H9 (cell line): ENCODE data around the gene CD19. TPM values are rescaled to one million over a fixed set of nuclear protein-coding genes. Genes with fewer than 3 reads are reported as not detected.

ENCODE experiments used
- DNase-seq: peaks from one replicate; pipeline ENCODE4 v3.0.0-alpha.2; 2017
- H2AFZ ChIP-seq: one replicate; pipeline ENCODE4 v1.6.1; 2013; ENCODE audit warnings: mild to moderate bottlenecking, low read length, control low read depth, moderate library complexity
- H2AK5ac ChIP-seq: 2 replicates; pipeline ENCODE4 v1.6.1; 2013; ENCODE audit warnings: low read length, control low read depth, mixed read lengths; ENCODE audit not compliant: insufficient read length
- H2BK120ac ChIP-seq: one replicate; pipeline ENCODE4 v1.6.1; 2013; ENCODE audit warnings: low read depth, mild to moderate bottlenecking, low read length, control low read depth, inconsistent platforms; ENCODE audit not compliant: poor library complexity, severe bottlenecking
- H2BK12ac ChIP-seq: 2 replicates; pipeline ENCODE4 v1.6.1; 2013; ENCODE audit warnings: low read length, control low read depth, mixed read lengths, low read depth; ENCODE audit not compliant: insufficient read length
- H2BK15ac ChIP-seq: 2 replicates; pipeline ENCODE4 v1.6.1; 2013; ENCODE audit warnings: low read depth, low read length, control low read depth
- H2BK20ac ChIP-seq: one replicate; pipeline ENCODE4 v1.6.1; 2013; ENCODE audit warnings: low read depth, mild to moderate bottlenecking, low read length, control low read depth, inconsistent platforms; ENCODE audit not compliant: poor library complexity, severe bottlenecking
- H2BK5ac ChIP-seq: 2 replicates; pipeline ENCODE4 v1.6.1; 2013; ENCODE audit warnings: low read length, control low read depth, mixed read lengths; ENCODE audit not compliant: insufficient read length
- H3K14ac ChIP-seq: 2 replicates; pipeline ENCODE4 v1.6.1; 2013; ENCODE audit warnings: low read length, control low read depth; ENCODE audit not compliant: insufficient read depth
- H3K18ac ChIP-seq: 2 replicates; pipeline ENCODE4 v1.6.1; 2013; ENCODE audit warnings: low read depth, mild to moderate bottlenecking, mixed read lengths, low read length, control low read depth; ENCODE audit not compliant: insufficient read length
- H3K23ac ChIP-seq: 2 replicates; pipeline ENCODE4 v1.6.1; 2013; ENCODE audit warnings: low read length, control low read depth, mixed read lengths, low read depth; ENCODE audit not compliant: insufficient read length
- H3K23me2 ChIP-seq: 2 replicates; pipeline ENCODE4 v1.6.1; 2013; ENCODE audit warnings: low read depth, mild to moderate bottlenecking, mixed read lengths, low read length, control low read depth; ENCODE audit not compliant: insufficient read length, poor library complexity, severe bottlenecking
- H3K27ac ChIP-seq: 2 replicates; pipeline ENCODE4 v1.5.1; 2013; ENCODE audit warnings: low read length, control low read depth, mixed read lengths, low read depth; ENCODE audit not compliant: insufficient read length
- H3K27me3 ChIP-seq: 2 replicates; pipeline ENCODE4 v1.6.1; 2013; ENCODE audit warnings: low read length, control low read depth, inconsistent platforms; ENCODE audit not compliant: insufficient read depth
- H3K4ac ChIP-seq: 2 replicates; pipeline ENCODE4 v1.6.1; 2013; ENCODE audit warnings: low read depth, mild to moderate bottlenecking, control low read depth, inconsistent platforms, low read length, moderate library complexity
- H3K4me1 ChIP-seq: 2 replicates; pipeline ENCODE4 v1.6.1; 2013; ENCODE audit warnings: low read length, control low read depth, inconsistent platforms; ENCODE audit not compliant: insufficient read depth
- H3K4me2 ChIP-seq: 2 replicates; pipeline ENCODE4 v1.6.1; 2013; ENCODE audit warnings: low read length, control low read depth, mixed read lengths; ENCODE audit not compliant: insufficient read length, insufficient read depth
- H3K56ac ChIP-seq: 2 replicates; pipeline ENCODE4 v1.6.1; 2013; ENCODE audit warnings: low read depth, mild to moderate bottlenecking, mixed read lengths, low read length, control low read depth; ENCODE audit not compliant: insufficient read length
- H3K79me1 ChIP-seq: 2 replicates; pipeline ENCODE4 v1.6.1; 2013; ENCODE audit warnings: low read depth, mild to moderate bottlenecking, moderate library complexity, low read length, control low read depth, inconsistent platforms; ENCODE audit not compliant: insufficient read depth, poor library complexity, severe bottlenecking
- H3K79me2 ChIP-seq: 2 replicates; pipeline ENCODE4 v1.6.1; 2013; ENCODE audit warnings: low read length, control low read depth, inconsistent platforms; ENCODE audit not compliant: insufficient read depth
- H3K9ac ChIP-seq: 2 replicates; pipeline ENCODE4 v1.6.1; 2013; ENCODE audit warnings: low read length, control low read depth, mixed read lengths; ENCODE audit not compliant: insufficient read length; ENCODE audit errors: extremely low read depth
- H3K9me3 ChIP-seq: one replicate; pipeline ENCODE4 v1.6.1; 2013; ENCODE audit warnings: low read depth, low read length, inconsistent platforms; ENCODE audit not compliant: control insufficient read depth
- H3T11ph ChIP-seq: one replicate; pipeline ENCODE4 v1.6.1; 2013; ENCODE audit warnings: mild to moderate bottlenecking, low read length, control low read depth, inconsistent platforms
- H4K20me1 ChIP-seq: one replicate; pipeline ENCODE4 v1.6.1; 2013; ENCODE audit not compliant: control insufficient read depth, insufficient read length, insufficient read depth
- H4K5ac ChIP-seq: 2 replicates; pipeline ENCODE4 v1.6.1; 2013; ENCODE audit warnings: low read depth, mild to moderate bottlenecking, mixed read lengths, low read length, control low read depth; ENCODE audit not compliant: insufficient read length
- H4K8ac ChIP-seq: replicated peaks from 2 replicates; pipeline ENCODE4 v1.6.1; 2013; ENCODE audit warnings: low read length, control low read depth, mixed read lengths, low read depth; ENCODE audit not compliant: insufficient read length
- H4K91ac ChIP-seq: 2 replicates; pipeline ENCODE4 v1.6.1; 2013; ENCODE audit warnings: low read depth, mild to moderate bottlenecking, moderate library complexity, mixed read lengths, low read length, control low read depth; ENCODE audit not compliant: insufficient read length
- H3K27ac Mint-ChIP-seq, 3 experiments: 2 replicates in 2 of 3; 3 replicates in 1 of 3; pipeline ENCODE4 v1.8.0; 2020 to 2021; ENCODE audit warnings: mixed read lengths in 3 of 3, mild to moderate bottlenecking in 1 of 3, moderate library complexity in 1 of 3
- H3K27me3 Mint-ChIP-seq: 2 replicates; pipeline ENCODE4 v1.8.0; 2021; ENCODE audit warnings: low read depth, mild to moderate bottlenecking, moderate library complexity, mixed read lengths
- H3K36me3 Mint-ChIP-seq, 3 experiments: 2 replicates in 2 of 3; 3 replicates in 1 of 3; pipeline ENCODE4 v1.8.0; 2020 to 2021; ENCODE audit warnings: low read depth in 3 of 3, mixed read lengths in 3 of 3; ENCODE audit not compliant: insufficient read depth in 1 of 3
- H3K4me1 Mint-ChIP-seq, 2 experiments: 2 replicates each; pipeline ENCODE4 v1.8.0; 2020; ENCODE audit warnings: mixed read lengths in 2 of 2
- H3K4me3 Mint-ChIP-seq, 2 experiments: 2 replicates in 1 of 2; 3 replicates in 1 of 2; pipeline ENCODE4 v1.8.0; 2020 to 2021; ENCODE audit warnings: mild to moderate bottlenecking in 2 of 2, mixed read lengths in 2 of 2, moderate library complexity in 1 of 2
- H3K9me3 Mint-ChIP-seq, 2 experiments: 2 replicates in 1 of 2; 3 replicates in 1 of 2; pipeline ENCODE4 v1.8.0; 2020; ENCODE audit warnings: mild to moderate bottlenecking in 2 of 2, mixed read lengths in 2 of 2, moderate library complexity in 1 of 2
- WGBS: extraction: QIAGEN DNeasy Blood & Tissue Kit; methylation state at CpG from one replicate; pipeline ENCODE4 v1.1.7; 2013; ENCODE audit warnings: missing lambda C conversion rate, low lambda C conversion rate, mixed read lengths; ENCODE audit not compliant: insufficient read length; ENCODE audit errors: extremely low coverage; 5-methylcytosine and 5-hydroxymethylcytosine counted together
- total RNA-seq: library from RNA; stranded (reverse); gene quantifications from 2 replicates; pipeline ENCODE4 v1.2.1, GENCODE V29; 2021
- TF ChIP-seq, protein P1 (sequence below): fragments of 200-600 bp; sonication (generic); conservative IDR thresholded peaks from 3 replicates; pipeline ENCODE4 v1.8.0; 2021; ENCODE audit warnings: antibody characterized with exemption, mild to moderate bottlenecking

CD19 gene
- total RNA-seq, 1 experiment from 2014 or later = 0.50 TPM

DNA sequence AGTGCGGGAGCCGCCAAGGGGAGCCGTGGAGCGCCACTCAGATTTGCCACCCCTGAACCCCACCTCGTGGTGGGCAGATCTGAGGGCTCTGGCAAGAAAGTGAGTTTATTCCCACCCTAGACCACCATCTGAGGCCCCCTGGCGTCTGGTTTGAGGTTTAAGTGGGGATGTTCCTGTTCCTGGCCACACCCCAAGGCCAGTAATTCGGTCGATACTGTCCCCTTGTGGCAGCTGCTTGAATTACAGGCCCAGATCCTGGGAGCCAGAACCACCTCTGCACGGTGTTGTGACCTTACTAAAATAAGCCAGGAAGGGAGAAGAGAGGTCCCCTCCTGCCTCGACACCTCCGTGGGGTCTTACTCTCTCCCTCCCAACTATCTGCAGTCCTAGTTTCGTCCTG is 49.7 kb downstream of the CD19 start:
- TF ChIP-seq, protein P1, sequence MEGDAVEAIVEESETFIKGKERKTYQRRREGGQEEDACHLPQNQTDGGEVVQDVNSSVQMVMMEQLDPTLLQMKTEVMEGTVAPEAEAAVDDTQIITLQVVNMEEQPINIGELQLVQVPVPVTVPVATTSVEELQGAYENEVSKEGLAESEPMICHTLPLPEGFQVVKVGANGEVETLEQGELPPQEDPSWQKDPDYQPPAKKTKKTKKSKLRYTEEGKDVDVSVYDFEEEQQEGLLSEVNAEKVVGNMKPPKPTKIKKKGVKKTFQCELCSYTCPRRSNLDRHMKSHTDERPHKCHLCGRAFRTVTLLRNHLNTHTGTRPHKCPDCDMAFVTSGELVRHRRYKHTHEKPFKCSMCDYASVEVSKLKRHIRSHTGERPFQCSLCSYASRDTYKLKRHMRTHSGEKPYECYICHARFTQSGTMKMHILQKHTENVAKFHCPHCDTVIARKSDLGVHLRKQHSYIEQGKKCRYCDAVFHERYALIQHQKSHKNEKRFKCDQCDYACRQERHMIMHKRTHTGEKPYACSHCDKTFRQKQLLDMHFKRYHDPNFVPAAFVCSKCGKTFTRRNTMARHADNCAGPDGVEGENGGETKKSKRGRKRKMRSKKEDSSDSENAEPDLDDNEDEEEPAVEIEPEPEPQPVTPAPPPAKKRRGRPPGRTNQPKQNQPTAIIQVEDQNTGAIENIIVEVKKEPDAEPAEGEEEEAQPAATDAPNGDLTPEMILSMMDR = peak; percentile 87
- no peaks in the 10 kb centered on the region for H3K27me3 ChIP-seq
- H3K4me2 ChIP-seq = no peak overlapping the region
- no peak overlapping the region for H2BK120ac ChIP-seq
- no peak overlapping the region for H2BK15ac ChIP-seq
- H3K27me3 Mint-ChIP-seq = no peaks in the 10 kb centered on the region
- no peak overlapping the region for H2BK12ac ChIP-seq
- no peak overlapping the region for H3K4me3 Mint-ChIP-seq
- no peaks in the 10 kb centered on the region for H3K79me1 ChIP-seq
- H3K18ac ChIP-seq = no peak overlapping the region
- no peaks in the 10 kb centered on the region for H3K79me2 ChIP-seq
- H2BK5ac ChIP-seq = no peak overlapping the region
- H3K9me3 ChIP-seq = no peaks in the 10 kb centered on the region
- no CpG with 5 or more reads among the region's 12 CpGs for WGBS
- no peaks in the 10 kb centered on the region for H3K23me2 ChIP-seq
- H3K27ac Mint-ChIP-seq = no peak overlapping the region
- no peaks in the 10 kb centered on the region for H3K4me1 ChIP-seq
- H2AFZ ChIP-seq = no peak overlapping the region
- peaks cover 19 to 43% (median 41%) of the 10 kb centered on the region in 3 experiments for H3K36me3 Mint-ChIP-seq
- H2AK5ac ChIP-seq = no peak overlapping the region
- no peak overlapping the region for H3T11ph ChIP-seq
- H3K27ac ChIP-seq = no peak overlapping the region
- H4K5ac ChIP-seq = no peak overlapping the region
- H2BK20ac ChIP-seq = no peak overlapping the region
- peaks cover 4 to 6% of the 10 kb centered on the region in 2 experiments; a peak in 3 of 5 replicates for H3K9me3 Mint-ChIP-seq
- peak; percentile 63 for DNase-seq
- no peak overlapping the region for H3K56ac ChIP-seq
- no peak overlapping the region for H3K23ac ChIP-seq
- no peak overlapping the region; the same call in 1 of the 2 replicates for H3K14ac ChIP-seq
- H4K20me1 ChIP-seq = no peaks in the 10 kb centered on the region
- H3K4ac ChIP-seq = no peak overlapping the region
- no peak overlapping the region for H3K9ac ChIP-seq
- no peak overlapping the region for H4K91ac ChIP-seq
- H4K8ac ChIP-seq = no peak overlapping the region
- H3K4me1 Mint-ChIP-seq = no peaks in the 10 kb centered on the region
